Astrocyte (in vitro differentiated cells and primary cell): ENCODE results near the gene ARHGAP6. TPM values are rescaled to one million over a fixed set of nuclear protein-coding genes. Genes with fewer than 3 reads are reported as not detected.

Experiments used
- DNase-seq: peaks from one replicate; pipeline ENCODE4 v3.0.0-alpha.2; 2010; ENCODE audit warnings: low read depth
- FAIRE-seq: peaks from 2 replicates; lab custom pipeline; 2011; peaks lifted over from hg19 to GRCh38; lab: Jason Lieb, UNC
- H2AFZ ChIP-seq: 2 replicates; pipeline ENCODE4 v1.6.0; 2012; ENCODE audit warnings: low read depth, low read length, inconsistent platforms
- H3K27ac ChIP-seq: 2 replicates; pipeline ENCODE4 v1.5.1; 2011; ENCODE audit warnings: low read depth, low read length, inconsistent platforms
- H3K27me3 ChIP-seq: 2 replicates; pipeline ENCODE4 v1.6.0; 2011; ENCODE audit warnings: low read length, inconsistent platforms; ENCODE audit not compliant: insufficient read depth
- H3K36me3 ChIP-seq: 2 replicates; pipeline ENCODE4 v1.5.1; 2011; ENCODE audit warnings: low read length, inconsistent platforms; ENCODE audit not compliant: insufficient read depth
- H3K4me1 ChIP-seq: 2 replicates; pipeline ENCODE4 v1.5.1; 2011; ENCODE audit warnings: low read length, inconsistent platforms; ENCODE audit not compliant: insufficient read depth
- H3K4me2 ChIP-seq: 2 replicates; pipeline ENCODE4 v1.6.0; 2012; ENCODE audit warnings: low read length, inconsistent platforms
- H3K4me3 ChIP-seq: 2 replicates; pipeline ENCODE4 v1.5.1; 2011; ENCODE audit warnings: low read depth, mild to moderate bottlenecking, low read length, inconsistent platforms; ENCODE audit not compliant: insufficient read depth
- H3K79me2 ChIP-seq: 2 replicates; pipeline ENCODE4 v1.6.0; 2012; ENCODE audit warnings: mild to moderate bottlenecking, low read length, inconsistent platforms; ENCODE audit not compliant: insufficient read depth
- H3K9ac ChIP-seq: 2 replicates; pipeline ENCODE4 v1.6.0; 2012; ENCODE audit warnings: mild to moderate bottlenecking, low read length, inconsistent platforms
- H3K9me3 ChIP-seq: 2 replicates; pipeline ENCODE4 v1.5.1; 2012; ENCODE audit warnings: low read depth, mild to moderate bottlenecking, low read length, inconsistent platforms; ENCODE audit not compliant: insufficient read depth
- H4K20me1 ChIP-seq: 2 replicates; pipeline ENCODE4 v1.6.0; 2012; ENCODE audit warnings: low read length, inconsistent platforms; ENCODE audit not compliant: insufficient read depth
- H3K27ac Mint-ChIP-seq: one replicate; pipeline ENCODE4 v1.8.0; 2021; ENCODE audit warnings: mild to moderate bottlenecking, mixed read lengths; ENCODE audit not compliant: unreplicated experiment
- H3K27me3 Mint-ChIP-seq: one replicate; pipeline ENCODE4 v1.8.0; 2021; ENCODE audit warnings: low read depth, mixed read lengths; ENCODE audit not compliant: unreplicated experiment
- H3K36me3 Mint-ChIP-seq: one replicate; pipeline ENCODE4 v1.8.0; 2021; ENCODE audit warnings: low read depth, mixed read lengths; ENCODE audit not compliant: unreplicated experiment
- H3K4me1 Mint-ChIP-seq: one replicate; pipeline ENCODE4 v1.8.0; 2021; ENCODE audit warnings: low read depth, mixed read lengths; ENCODE audit not compliant: unreplicated experiment
- H3K4me3 Mint-ChIP-seq: one replicate; pipeline ENCODE4 v1.8.0; 2021; ENCODE audit warnings: mild to moderate bottlenecking, moderate library complexity, mixed read lengths; ENCODE audit not compliant: unreplicated experiment
- H3K9me3 Mint-ChIP-seq: one replicate; pipeline ENCODE4 v1.8.0; 2021; ENCODE audit warnings: mild to moderate bottlenecking, mixed read lengths; ENCODE audit not compliant: unreplicated experiment
- EZH2 ChIP-seq: IDR thresholded peaks from 2 replicates; pipeline ENCODE4 v1.6.1; 2012; ENCODE audit warnings: mild to moderate bottlenecking, low read length, inconsistent platforms; ENCODE audit not compliant: insufficient read depth
- total RNA-seq: library from RNA; stranded (reverse); gene quantifications from 2 replicates; pipeline ENCODE4 v1.2.1, GENCODE V29; 2021
- TF ChIP-seq, protein P1 (sequence below): IDR thresholded peaks from 2 replicates; pipeline ENCODE4 v1.5.1; 2011; ENCODE audit warnings: low read depth, mild to moderate bottlenecking, inconsistent platforms, low read length, moderate library complexity; ENCODE audit not compliant: insufficient read depth

ARHGAP6 gene
- total RNA-seq, 1 donor from 2014 or later: 0.30 TPM

DNA sequence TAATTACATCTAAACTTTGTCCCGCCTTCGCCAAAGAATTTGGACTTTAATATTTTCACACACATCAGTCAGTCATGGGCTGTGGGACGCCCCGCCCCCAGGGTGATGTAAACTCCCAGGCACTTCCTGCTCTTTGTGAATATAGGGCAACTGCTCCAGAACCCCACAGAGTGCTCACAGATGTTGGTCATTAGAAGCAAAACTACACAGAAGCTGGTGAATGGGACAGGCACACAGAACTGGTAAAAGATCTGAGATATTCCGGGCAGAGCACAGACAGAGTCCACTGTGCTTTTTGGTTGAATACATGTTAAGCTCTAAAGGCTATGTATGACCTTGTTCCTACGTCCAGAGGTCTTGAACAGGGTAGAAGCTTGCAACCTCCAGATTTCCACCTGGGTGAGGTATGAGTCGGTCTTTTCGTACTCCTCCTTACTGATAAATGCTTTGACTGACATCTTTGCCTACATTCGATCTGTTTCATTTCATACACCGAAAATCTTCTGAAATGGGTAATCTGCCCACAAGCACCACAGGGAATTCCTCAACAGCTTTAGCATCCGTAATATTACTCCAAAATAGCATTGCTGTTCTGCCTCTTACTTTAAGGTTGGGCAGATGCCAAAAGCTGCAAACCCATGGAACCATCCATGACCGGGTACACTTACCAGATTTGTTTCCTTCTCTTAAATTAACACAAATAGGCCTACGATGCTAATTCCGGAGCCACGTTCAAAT lies 227.9 kb downstream of the ARHGAP6 start:
- no peaks in the 10 kb centered on the region for H3K9me3 ChIP-seq
- TF ChIP-seq EZH2: no peak
- TF ChIP-seq, protein P1, sequence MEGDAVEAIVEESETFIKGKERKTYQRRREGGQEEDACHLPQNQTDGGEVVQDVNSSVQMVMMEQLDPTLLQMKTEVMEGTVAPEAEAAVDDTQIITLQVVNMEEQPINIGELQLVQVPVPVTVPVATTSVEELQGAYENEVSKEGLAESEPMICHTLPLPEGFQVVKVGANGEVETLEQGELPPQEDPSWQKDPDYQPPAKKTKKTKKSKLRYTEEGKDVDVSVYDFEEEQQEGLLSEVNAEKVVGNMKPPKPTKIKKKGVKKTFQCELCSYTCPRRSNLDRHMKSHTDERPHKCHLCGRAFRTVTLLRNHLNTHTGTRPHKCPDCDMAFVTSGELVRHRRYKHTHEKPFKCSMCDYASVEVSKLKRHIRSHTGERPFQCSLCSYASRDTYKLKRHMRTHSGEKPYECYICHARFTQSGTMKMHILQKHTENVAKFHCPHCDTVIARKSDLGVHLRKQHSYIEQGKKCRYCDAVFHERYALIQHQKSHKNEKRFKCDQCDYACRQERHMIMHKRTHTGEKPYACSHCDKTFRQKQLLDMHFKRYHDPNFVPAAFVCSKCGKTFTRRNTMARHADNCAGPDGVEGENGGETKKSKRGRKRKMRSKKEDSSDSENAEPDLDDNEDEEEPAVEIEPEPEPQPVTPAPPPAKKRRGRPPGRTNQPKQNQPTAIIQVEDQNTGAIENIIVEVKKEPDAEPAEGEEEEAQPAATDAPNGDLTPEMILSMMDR: no peak
- Mint-ChIP-seq H3K36me3 (no peaks in the 10 kb centered on the region), H3K27me3 (no peaks in the 10 kb centered on the region), H3K27ac (peak overlapping the region; percentile 91), H3K4me1 (peaks cover 25% of the 10 kb centered on the region), H3K9me3 (no peaks in the 10 kb centered on the region), H3K4me3 (no peak overlapping the region)
- no peaks in the 10 kb centered on the region for H3K27me3 ChIP-seq
- no peaks in the 10 kb centered on the region for H3K79me2 ChIP-seq
- H3K9ac ChIP-seq: peak overlapping the region; percentile 20
- FAIRE-seq (peak; percentile 82), DNase-seq (peak; percentile 64)
- H3K4me1 ChIP-seq: peaks cover 14% of the 10 kb centered on the region
- no peaks in the 10 kb centered on the region for H3K36me3 ChIP-seq
- H2AFZ ChIP-seq: peak overlapping the region; percentile 26
- H3K27ac ChIP-seq: peak overlapping the region; percentile 48
- peak overlapping the region; percentile 59 for H3K4me2 ChIP-seq
- H3K4me3 ChIP-seq: peak overlapping the region; percentile 19
- no peaks in the 10 kb centered on the region for H4K20me1 ChIP-seq

DNA sequence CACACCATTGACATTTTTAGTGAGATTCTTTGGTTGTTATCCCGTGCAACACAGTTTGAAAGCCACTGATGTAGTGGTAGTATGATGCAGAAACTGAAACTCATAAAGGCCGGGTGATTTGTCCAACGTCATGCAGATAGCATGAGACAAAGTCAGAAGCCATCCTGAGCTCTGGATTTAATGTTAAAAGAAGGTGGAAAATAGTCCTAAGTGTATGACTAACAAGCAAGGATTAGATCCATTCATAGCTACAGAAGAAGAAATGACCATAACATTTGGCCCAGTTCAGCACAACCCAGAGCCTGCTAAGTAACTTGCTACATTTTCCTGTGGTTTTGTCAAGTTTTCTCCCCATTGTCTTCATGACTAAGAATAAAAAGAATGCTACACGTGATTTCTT lies 230.2 kb downstream of the ARHGAP6 start:
- no peak overlapping the region for H3K4me3 Mint-ChIP-seq

More for the DNA sequence above, 230.2 kb downstream of the ARHGAP6 start:
- no peak for TF ChIP-seq EZH2
- TF ChIP-seq, protein P1: no peak
- FAIRE-seq: no peak
- no peaks in the 10 kb centered on the region for H3K27me3 Mint-ChIP-seq
- Histone ChIP-seq H3K9me3 (no peaks in the 10 kb centered on the region), H3K36me3 (no peaks in the 10 kb centered on the region), H3K4me1 (peaks cover 14% of the 10 kb centered on the region), H4K20me1 (no peaks in the 10 kb centered on the region), H3K9ac (no peak overlapping the region), H3K27me3 (no peaks in the 10 kb centered on the region), H3K27ac (no peak overlapping the region), H2AFZ (no peak overlapping the region), H3K4me3 (no peak overlapping the region), H3K4me2 (peak overlapping the region; percentile 8), H3K79me2 (no peaks in the 10 kb centered on the region)
- H3K36me3 Mint-ChIP-seq: no peaks in the 10 kb centered on the region
- peaks cover 25% of the 10 kb centered on the region for H3K4me1 Mint-ChIP-seq
- H3K27ac Mint-ChIP-seq: no peak overlapping the region
- no peaks in the 10 kb centered on the region for H3K9me3 Mint-ChIP-seq
- peak; percentile 95 for DNase-seq
